HFFc6 (cell line): ENCODE measurements around the gene C1orf216. TPM values are rescaled to one million over a fixed set of nuclear protein-coding genes. Genes with fewer than 3 reads are reported as not detected.
"Not testable (repeated sequence)": the region's sequence is repeated elsewhere in the genome, so short reads cannot be mapped to it uniquely, and the experiment has no call there.

Experiments
- DNase-seq: peaks from one replicate; pipeline ENCODE4 v3.0.0-alpha.2; 2018
- H3K27ac Mint-ChIP-seq: 2 replicates; pipeline ENCODE4 v1.8.0; 2020; ENCODE audit warnings: mild to moderate bottlenecking, mixed read lengths
- H3K27me3 Mint-ChIP-seq: 2 replicates; pipeline ENCODE4 v1.8.0; 2021; ENCODE audit warnings: mild to moderate bottlenecking, moderate library complexity, mixed read lengths; ENCODE audit not compliant: insufficient read depth
- H3K36me3 Mint-ChIP-seq: 2 replicates; pipeline ENCODE4 v1.8.0; 2021; ENCODE audit warnings: low read depth, mixed read lengths
- H3K4me1 Mint-ChIP-seq: 2 replicates; pipeline ENCODE4 v1.8.0; 2020; ENCODE audit warnings: low read depth, mixed read lengths
- H3K4me3 Mint-ChIP-seq: 2 replicates; pipeline ENCODE4 v1.8.0; 2020; ENCODE audit warnings: mild to moderate bottlenecking, moderate library complexity, mixed read lengths
- H3K9me3 Mint-ChIP-seq: 2 replicates; pipeline ENCODE4 v1.8.0; 2020; ENCODE audit warnings: mild to moderate bottlenecking, mixed read lengths
- total RNA-seq, 6 experiments: library from RNA; stranded (reverse); fragmentation: NEBNext Ultra II Directional; extraction: Animal tissue kit (Norgen Biotek cat#: 25700); gene quantifications; 2 replicates in 1 of 6; 3 replicates in 5 of 6; pipeline ENCODE4 v1.2.3, GENCODE V29; 2021
- TF ChIP-seq, protein P1 (sequence below): fragments of 200-600 bp; sonication (generic); IDR thresholded peaks from 2 replicates; pipeline ENCODE4 v1.5.0; 2021; ENCODE audit warnings: antibody characterized with exemption, mild to moderate bottlenecking

Gene C1orf216
- total RNA-seq, 6 experiments from 2014 or later, result 21.0 to 22.4 (median 21.8) TPM

DNA sequence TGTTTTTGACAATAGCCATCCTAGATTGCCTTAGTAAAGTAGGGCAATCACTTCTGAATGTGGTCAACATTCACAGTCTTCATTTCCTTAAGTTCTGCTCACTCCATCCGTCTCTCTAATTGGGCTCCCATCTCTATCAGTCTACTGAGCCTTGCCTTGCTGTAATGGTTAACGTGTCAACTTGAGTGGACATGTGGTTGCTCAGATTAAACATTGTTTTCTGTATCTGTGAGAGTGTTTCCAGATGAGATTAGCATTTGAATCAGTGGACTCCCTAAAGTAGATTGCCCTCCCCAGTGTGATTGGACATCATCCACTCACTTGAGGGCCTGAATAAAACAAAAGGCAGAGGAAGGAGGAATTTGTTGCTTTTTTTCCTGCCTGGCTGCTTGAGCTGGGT is 26.4 kb downstream of the C1orf216 start:
- Mint-ChIP-seq H3K9me3 (no peaks in the 10 kb centered on the region), H3K4me3 (no peak overlapping the region), H3K36me3 (no peaks in the 10 kb centered on the region), H3K27ac (no peak overlapping the region), H3K4me1 (no peaks in the 10 kb centered on the region), H3K27me3 (peaks cover 54% of the 10 kb centered on the region)
- TF ChIP-seq, protein P1, sequence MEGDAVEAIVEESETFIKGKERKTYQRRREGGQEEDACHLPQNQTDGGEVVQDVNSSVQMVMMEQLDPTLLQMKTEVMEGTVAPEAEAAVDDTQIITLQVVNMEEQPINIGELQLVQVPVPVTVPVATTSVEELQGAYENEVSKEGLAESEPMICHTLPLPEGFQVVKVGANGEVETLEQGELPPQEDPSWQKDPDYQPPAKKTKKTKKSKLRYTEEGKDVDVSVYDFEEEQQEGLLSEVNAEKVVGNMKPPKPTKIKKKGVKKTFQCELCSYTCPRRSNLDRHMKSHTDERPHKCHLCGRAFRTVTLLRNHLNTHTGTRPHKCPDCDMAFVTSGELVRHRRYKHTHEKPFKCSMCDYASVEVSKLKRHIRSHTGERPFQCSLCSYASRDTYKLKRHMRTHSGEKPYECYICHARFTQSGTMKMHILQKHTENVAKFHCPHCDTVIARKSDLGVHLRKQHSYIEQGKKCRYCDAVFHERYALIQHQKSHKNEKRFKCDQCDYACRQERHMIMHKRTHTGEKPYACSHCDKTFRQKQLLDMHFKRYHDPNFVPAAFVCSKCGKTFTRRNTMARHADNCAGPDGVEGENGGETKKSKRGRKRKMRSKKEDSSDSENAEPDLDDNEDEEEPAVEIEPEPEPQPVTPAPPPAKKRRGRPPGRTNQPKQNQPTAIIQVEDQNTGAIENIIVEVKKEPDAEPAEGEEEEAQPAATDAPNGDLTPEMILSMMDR, result no peak
- DNase-seq, result no peak

DNA sequence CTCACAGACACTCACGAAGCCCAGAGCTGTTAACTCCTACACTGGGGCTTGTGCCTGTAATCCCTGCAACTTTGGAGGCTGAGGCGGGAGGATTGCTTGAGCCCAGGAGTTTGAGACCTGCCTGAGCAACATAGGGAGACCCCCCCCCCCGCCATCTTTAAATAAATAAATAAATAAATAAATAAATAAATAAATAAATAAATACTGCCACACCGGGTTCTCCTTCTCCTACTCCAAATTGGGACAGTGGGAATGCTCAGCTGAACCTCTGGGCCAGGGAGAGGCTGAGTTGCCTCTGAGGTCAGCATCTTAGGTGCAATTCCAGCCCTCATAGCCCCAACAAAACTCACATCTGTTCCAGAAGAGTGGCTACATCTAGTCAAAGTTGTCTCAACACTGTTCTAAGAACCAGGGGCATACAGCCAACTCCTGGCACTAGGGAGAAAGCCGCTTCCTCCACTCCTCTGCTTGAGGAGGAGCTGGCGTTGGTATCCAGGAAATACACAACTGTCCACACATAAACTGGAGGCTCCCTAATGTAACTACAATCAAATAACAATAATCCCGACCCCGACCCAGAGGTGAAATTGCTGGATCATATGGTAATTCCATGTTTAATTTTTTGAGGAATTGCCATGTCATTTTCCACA is 27.0 kb downstream of the C1orf216 start:
- peaks cover 50% of the 10 kb centered on the region for H3K27me3 Mint-ChIP-seq
- H3K36me3 Mint-ChIP-seq, result no peaks in the 10 kb centered on the region
- H3K4me3 Mint-ChIP-seq, result no peak overlapping the region
- DNase-seq, result no peak
- no peaks in the 10 kb centered on the region for H3K4me1 Mint-ChIP-seq
- TF ChIP-seq, protein P1, result no peak
- H3K9me3 Mint-ChIP-seq, result no peaks in the 10 kb centered on the region
- H3K27ac Mint-ChIP-seq, result no peak overlapping the region

DNA sequence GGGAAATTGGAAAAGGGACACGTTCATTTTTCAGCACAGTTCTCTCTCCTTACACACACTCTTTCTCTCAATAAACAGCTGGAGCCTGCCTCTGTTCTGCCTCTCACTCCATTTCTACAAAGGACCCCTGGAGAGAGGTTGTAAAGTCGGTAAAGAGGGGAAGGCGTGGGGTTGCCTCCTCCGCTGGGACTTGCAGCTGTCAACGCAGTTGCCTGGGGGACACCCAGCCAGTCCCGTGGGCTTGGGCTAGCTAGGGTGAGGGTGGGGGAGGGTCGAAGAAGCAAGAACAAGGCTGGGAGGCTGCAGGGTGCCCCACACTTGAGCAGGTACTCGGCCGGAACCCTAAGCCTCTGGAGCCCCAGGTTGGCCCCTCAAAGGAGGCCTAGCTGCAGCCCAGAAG is 27.6 kb downstream of the C1orf216 start:
- Mint-ChIP-seq H3K27me3 (peaks cover 51% of the 10 kb centered on the region), H3K9me3 (no peaks in the 10 kb centered on the region), H3K36me3 (no peaks in the 10 kb centered on the region), H3K27ac (no peak overlapping the region), H3K4me3 (no peak overlapping the region), H3K4me1 (no peaks in the 10 kb centered on the region)
- TF ChIP-seq, protein P1, result no peak
- no peak for DNase-seq

DNA sequence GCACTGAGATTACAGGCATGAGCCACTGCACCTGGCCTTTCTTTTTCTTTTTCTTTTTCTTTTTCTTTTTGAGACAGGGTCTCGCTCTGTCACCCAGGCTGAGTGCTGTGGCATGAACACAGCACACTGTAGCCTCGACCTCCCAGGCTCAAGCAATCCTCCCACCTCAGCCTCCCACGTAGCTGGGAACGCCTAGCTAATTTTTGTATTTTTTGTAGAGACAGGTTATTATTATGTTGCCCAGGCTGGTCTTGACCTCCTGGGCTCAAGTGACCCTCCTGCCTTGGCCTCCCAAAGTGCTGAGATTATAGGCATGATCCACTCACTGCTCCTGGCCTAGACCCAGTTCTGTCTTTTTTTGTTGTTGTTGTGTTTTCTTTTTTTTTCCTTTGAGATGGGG is 28.6 kb downstream of the C1orf216 start:
- H3K4me3 Mint-ChIP-seq, H3K4me1 Mint-ChIP-seq, H3K36me3 Mint-ChIP-seq, H3K9me3 Mint-ChIP-seq, H3K27ac Mint-ChIP-seq, DNase-seq: not testable (repeated sequence)
- H3K27me3 Mint-ChIP-seq, result peaks cover 51% of the 10 kb centered on the region

DNA sequence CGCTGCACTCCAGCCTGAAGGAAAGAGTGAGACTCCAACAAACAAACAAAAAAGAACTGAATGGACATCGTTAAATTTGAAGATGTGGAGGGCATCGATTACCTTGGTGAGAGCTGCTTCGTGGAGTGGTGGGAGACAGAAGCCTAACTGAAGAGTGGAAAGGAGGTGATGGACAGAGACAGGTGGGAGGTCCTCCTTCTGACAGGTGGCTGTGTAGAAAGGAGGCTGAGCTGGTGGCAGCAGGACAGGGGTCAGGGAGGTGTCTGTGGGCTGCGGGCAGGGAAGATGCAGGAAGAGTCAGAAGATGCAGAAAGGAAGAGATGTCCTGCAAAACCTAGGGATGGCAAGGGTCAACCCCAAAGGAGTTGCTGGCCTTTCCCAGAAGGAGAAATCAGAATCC is 30.5 kb downstream of the C1orf216 start:
- Mint-ChIP-seq H3K27ac (no peak overlapping the region), H3K36me3 (no peaks in the 10 kb centered on the region), H3K4me3 (no peak overlapping the region), H3K27me3 (peaks cover 53% of the 10 kb centered on the region), H3K9me3 (no peaks in the 10 kb centered on the region), H3K4me1 (no peaks in the 10 kb centered on the region)
- TF ChIP-seq, protein P1, result no peak
- DNase-seq, result no peak

DNA sequence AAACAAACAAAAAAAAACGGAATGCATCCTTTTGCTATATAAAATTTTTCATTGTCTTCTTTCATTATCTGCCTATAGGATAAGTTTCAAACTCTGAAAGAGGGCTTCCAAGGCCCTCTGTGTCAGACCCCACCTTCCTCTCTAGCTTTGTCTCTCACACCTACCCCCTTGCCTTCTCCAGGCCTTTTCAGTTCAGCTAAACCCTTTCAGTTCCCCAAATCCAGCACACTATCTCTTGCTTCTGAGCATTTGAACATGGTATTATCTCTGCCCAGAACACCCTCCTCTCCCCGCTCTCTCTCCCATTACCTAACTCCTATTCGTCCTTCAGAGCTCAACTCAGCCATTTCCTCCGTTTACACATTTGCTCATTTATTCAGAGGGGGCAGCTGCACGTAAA is 35.7 kb downstream of the C1orf216 start:
- no peaks in the 10 kb centered on the region for H3K4me1 Mint-ChIP-seq
- TF ChIP-seq, protein P1, result no peak
- no peaks in the 10 kb centered on the region for H3K36me3 Mint-ChIP-seq
- no peaks in the 10 kb centered on the region for H3K9me3 Mint-ChIP-seq
- peaks cover 34% of the 10 kb centered on the region for H3K27me3 Mint-ChIP-seq
- no peak overlapping the region for H3K27ac Mint-ChIP-seq
- no peak for DNase-seq
- H3K4me3 Mint-ChIP-seq, result no peak overlapping the region
